HG03039 (cell line): ENCODE measurements around the gene SYNM.
"Not testable (repeated sequence)": the region's sequence is repeated elsewhere in the genome, so short reads cannot be mapped to it uniquely, and the experiment has no call there.

Experiments used
- ATAC-seq: cut with Tn5 transposase; IDR thresholded peaks from one replicate; pipeline ENCODE4 v1.9.1; 2021; ENCODE audit warnings: mild to moderate bottlenecking, moderate library complexity; ENCODE audit not compliant: unreplicated experiment

SYNM gene

GRCh38 chr15:99104788-99105513 lies at the start of gene SYNM:
Gene SYNM (plus strand): TSS chr15:99105080. CDS start chr15:99105200, 120 bp downstream.
- peak; percentile 51 for ATAC-seq

GRCh38 chr15:99055555-99056134 lies 49.2 kb upstream of the SYNM start:
- no peak for ATAC-seq

GRCh38 chr15:99057020-99057419 lies 47.9 kb upstream of the SYNM start:
- ATAC-seq = no peak

- no peak for ATAC-seq
Measured at GRCh38 chr15:99057697-99058420, 47.0 kb upstream of the SYNM start.

GRCh38 chr15:99058421-99058870 lies 46.4 kb upstream of the SYNM start:
- no peak for ATAC-seq

GRCh38 chr15:99059010-99059981 lies 45.6 kb upstream of the SYNM start:
- no peak for ATAC-seq

- not testable (repeated sequence) for ATAC-seq
Measured at GRCh38 chr15:99060186-99060585, 44.7 kb upstream of the SYNM start.

GRCh38 chr15:99062226-99062625 lies 42.7 kb upstream of the SYNM start:
- ATAC-seq = no peak

- ATAC-seq = no peak
Measured at GRCh38 chr15:99068186-99068585, 36.7 kb upstream of the SYNM start.

- no peak for ATAC-seq
Measured at GRCh38 chr15:99070208-99070607, 34.7 kb upstream of the SYNM start.

- no peak for ATAC-seq
Measured at GRCh38 chr15:99071091-99071680, 33.7 kb upstream of the SYNM start.

GRCh38 chr15:99073008-99073717 lies 31.7 kb upstream of the SYNM start:
- no peak for ATAC-seq

GRCh38 chr15:99074446-99074845 lies 30.4 kb upstream of the SYNM start:
- no peak for ATAC-seq

GRCh38 chr15:99075059-99075652 lies 29.7 kb upstream of the SYNM start:
- not testable (repeated sequence) for ATAC-seq

GRCh38 chr15:99076109-99076508 lies 28.8 kb upstream of the SYNM start:
- no peak for ATAC-seq

- ATAC-seq = no peak
Measured at GRCh38 chr15:99076555-99077308, 28.1 kb upstream of the SYNM start.

GRCh38 chr15:99082798-99083197 lies 22.1 kb upstream of the SYNM start:
- no peak for ATAC-seq

- ATAC-seq = no peak
Measured at GRCh38 chr15:99084965-99085364, 19.9 kb upstream of the SYNM start.
